H1 (cell line): ENCODE data around the gene ZFP1. TPM values are rescaled to one million over a fixed set of nuclear protein-coding genes. Genes with fewer than 3 reads are reported as not detected.

Experiments used
- CTCF ChIA-PET: fragments of 300-600 bp; sonication (Branson Sonifier 250); formaldehyde crosslinking; loops from one replicate; lab custom pipeline; 2021; ENCODE audit not compliant: partially characterized antibody; lab: Charles Lee
- POLR2A ChIA-PET: fragments of 300-600 bp; sonication (Branson Sonifier 250); formaldehyde crosslinking; loops from one replicate; lab custom pipeline; 2021; ENCODE audit warnings: inconsistent platforms; ENCODE audit not compliant: partially characterized antibody; lab: Charles Lee
- DNase-seq, 2 experiments: peaks; one replicate each; pipeline versions ENCODE4 v3.0.0 to v3.0.0-alpha.2; 2010 to 2022; ENCODE audit warnings: low spot score in 2 of 2, low read depth in 1 of 2, mixed read lengths in 1 of 2
- FAIRE-seq: peaks from 2 replicates; lab custom pipeline; 2011; peaks lifted over from hg19 to GRCh38; lab: Jason Lieb, UNC
- H2AFZ ChIP-seq: 2 replicates; pipeline ENCODE4 v1.8.1; 2012; ENCODE audit warnings: low read length, inconsistent platforms
- H2AK5ac ChIP-seq: 2 replicates; pipeline ENCODE4 v1.6.1; 2013; ENCODE audit warnings: low read depth, low read length
- H2BK120ac ChIP-seq: replicated peaks from 2 replicates; pipeline ENCODE3; 2013; ENCODE audit warnings: low read depth, low read length, inconsistent platforms
- H2BK12ac ChIP-seq: 2 replicates; pipeline ENCODE4 v1.6.1; 2013; ENCODE audit warnings: low read depth, low read length
- H2BK15ac ChIP-seq: 2 replicates; pipeline ENCODE4 v1.6.1; 2013; ENCODE audit warnings: low read length
- H2BK20ac ChIP-seq: 2 replicates; pipeline ENCODE4 v1.6.1; 2013; ENCODE audit warnings: low read length
- H2BK5ac ChIP-seq: 2 replicates; pipeline ENCODE4 v1.6.1; 2013; ENCODE audit warnings: low read depth, low read length
- H3K14ac ChIP-seq: 2 replicates; pipeline ENCODE4 v1.6.1; 2013; ENCODE audit warnings: inconsistent platforms; ENCODE audit not compliant: insufficient read length
- H3K18ac ChIP-seq: 2 replicates; pipeline ENCODE4 v1.6.1; 2013; ENCODE audit warnings: low read length; ENCODE audit errors: extremely low read depth
- H3K23ac ChIP-seq: 2 replicates; pipeline ENCODE4 v1.6.1; 2013; ENCODE audit warnings: inconsistent platforms; ENCODE audit not compliant: insufficient read length
- H3K23me2 ChIP-seq: 2 replicates; pipeline ENCODE4 v1.6.1; 2013; ENCODE audit warnings: low read depth, low read length
- H3K27ac ChIP-seq: 2 replicates; pipeline ENCODE4 v1.6.1; 2011; ENCODE audit warnings: low read depth, low read length, inconsistent platforms
- H3K27me3 ChIP-seq, 4 experiments: replicated peaks in 1 of 4; 1 replicate in 1 of 4; 2 replicates in 3 of 4; pipeline versions ENCODE4 v1.6.1 to v1.8.1; 2011 to 2013; ENCODE audit warnings: low read length in 3 of 4, mild to moderate bottlenecking in 3 of 4, inconsistent platforms in 2 of 4, mixed read lengths in 2 of 4, moderate library complexity in 1 of 4; ENCODE audit not compliant: control insufficient read depth in 3 of 4, insufficient read depth in 3 of 4; ENCODE audit errors: extremely low read depth in 1 of 4
- H3K36me3 ChIP-seq, 4 experiments: 2 replicates each; pipeline versions ENCODE4 v1.6.1 to v1.8.1; 2011 to 2013; ENCODE audit warnings: mild to moderate bottlenecking in 4 of 4, low read length in 3 of 4, moderate library complexity in 2 of 4, control low read depth in 1 of 4, inconsistent platforms in 1 of 4; ENCODE audit not compliant: insufficient read depth in 4 of 4, control insufficient read depth in 2 of 4
- H3K4ac ChIP-seq: replicated peaks from 2 replicates; pipeline ENCODE3; 2013; ENCODE audit warnings: low read length, low read depth, mixed read lengths, inconsistent platforms; ENCODE audit not compliant: insufficient read length
- H3K4me1 ChIP-seq, 4 experiments: replicated peaks in 1 of 4; 1 replicate in 1 of 4; 2 replicates in 3 of 4; pipeline versions ENCODE4 v1.6.1 to v1.8.1; 2011 to 2013; ENCODE audit warnings: low read length in 3 of 4, inconsistent platforms in 2 of 4, mixed read lengths in 1 of 4; ENCODE audit not compliant: insufficient read depth in 4 of 4, control insufficient read depth in 3 of 4
- H3K4me2 ChIP-seq, 2 experiments: 2 replicates each; pipeline versions ENCODE4 v1.6.1 to v1.8.1; 2011 to 2013; ENCODE audit warnings: low read depth in 2 of 2, low read length in 2 of 2, control low read depth in 1 of 2, inconsistent platforms in 1 of 2, mild to moderate bottlenecking in 1 of 2; ENCODE audit not compliant: insufficient read depth in 1 of 2
- H3K4me3 ChIP-seq, 4 experiments: fragments of 200-600, 300-600 bp in 1 of 4; sonication (generic), shearing (Covaris generic), sonication (Bioruptor Twin) in 1 of 4; 2 replicates each; pipeline versions ENCODE4 v1.5.1 to v1.8.1; 2011 to 2016; ENCODE audit warnings: low read length in 4 of 4, low read depth in 3 of 4, control low read depth in 2 of 4, inconsistent platforms in 2 of 4, mild to moderate bottlenecking in 2 of 4, mixed read lengths in 1 of 4, moderate library complexity in 1 of 4; ENCODE audit not compliant: insufficient read depth in 2 of 4; ENCODE audit errors: extremely low read depth in 1 of 4
- H3K56ac ChIP-seq: replicated peaks from 2 replicates; pipeline ENCODE3; 2013; ENCODE audit warnings: low read depth, mild to moderate bottlenecking, mixed read lengths, low read length, inconsistent platforms; ENCODE audit not compliant: insufficient read length
- H3K79me1 ChIP-seq: 2 replicates; pipeline ENCODE4 v1.6.1; 2013; ENCODE audit warnings: low read depth, low read length, control low read depth
- H3K79me2 ChIP-seq, 2 experiments: 2 replicates each; pipeline versions ENCODE4 v1.6.1 to v1.8.1; 2012 to 2013; ENCODE audit warnings: low read length in 2 of 2, mild to moderate bottlenecking in 2 of 2, inconsistent platforms in 1 of 2; ENCODE audit not compliant: insufficient read depth in 2 of 2, control insufficient read depth in 1 of 2
- H3K9ac ChIP-seq, 4 experiments: replicated peaks in 1 of 4; 1 replicate in 1 of 4; 2 replicates in 3 of 4; pipeline versions ENCODE4 v1.6.1 to v1.8.1; 2011 to 2013; ENCODE audit warnings: low read depth in 3 of 4, low read length in 3 of 4, control low read depth in 2 of 4, mild to moderate bottlenecking in 2 of 4, moderate library complexity in 2 of 4, inconsistent platforms in 1 of 4; ENCODE audit errors: extremely low read depth in 1 of 4
- H3K9me3 ChIP-seq, 2 experiments: 2 replicates each; pipeline versions ENCODE4 v1.6.1 to v1.8.1; 2012 to 2013; ENCODE audit warnings: mild to moderate bottlenecking in 2 of 2, moderate library complexity in 2 of 2, control low read depth in 1 of 2, inconsistent platforms in 1 of 2, low read depth in 1 of 2, low read length in 1 of 2, mixed read lengths in 1 of 2; ENCODE audit not compliant: insufficient read depth in 2 of 2
- H4K20me1 ChIP-seq, 2 experiments: replicated peaks in 1 of 2; 2 replicates each; pipeline versions ENCODE3 to v1.8.1; 2011 to 2013; ENCODE audit warnings: inconsistent platforms in 2 of 2, low read length in 2 of 2, mild to moderate bottlenecking in 1 of 2; ENCODE audit not compliant: insufficient read depth in 2 of 2, control insufficient read depth in 1 of 2
- H4K5ac ChIP-seq: 2 replicates; pipeline ENCODE4 v1.6.1; 2013; ENCODE audit warnings: low read length, low read depth, mixed read lengths, inconsistent platforms; ENCODE audit not compliant: insufficient read length
- H4K8ac ChIP-seq: 2 replicates; pipeline ENCODE4 v1.8.0; 2013; ENCODE audit warnings: mild to moderate bottlenecking, moderate library complexity, low read length, inconsistent platforms; ENCODE audit not compliant: insufficient read depth; ENCODE audit errors: extremely low read depth
- H4K91ac ChIP-seq: replicated peaks from 2 replicates; pipeline ENCODE3; 2013; ENCODE audit warnings: low read length, mixed read lengths, inconsistent platforms; ENCODE audit not compliant: insufficient read length
- ASH2L ChIP-seq: fragments of 200-600, 300-600 bp; sonication (generic); IDR thresholded peaks from one replicate; pipeline ENCODE4 v1.7.1; 2017; ENCODE audit warnings: low read length
- CEBPB ChIP-seq: IDR thresholded peaks from 2 replicates; pipeline ENCODE4 v1.6.1; 2012; ENCODE audit warnings: low read depth, low read length
- EP300 ChIP-seq, 2 experiments: IDR thresholded peaks; 1 replicate in 1 of 2; 2 replicates in 1 of 2; pipeline ENCODE4 v1.6.1; 2011 to 2012; ENCODE audit warnings: low read depth in 2 of 2, low read length in 2 of 2, mild to moderate bottlenecking in 2 of 2, borderline replicate concordance in 1 of 2, inconsistent platforms in 1 of 2, moderate library complexity in 1 of 2
- JUN ChIP-seq: IDR thresholded peaks from 2 replicates; pipeline ENCODE4 v1.6.1; 2011; ENCODE audit warnings: low read depth, mild to moderate bottlenecking, improper control_type of control experiment, low read length
- JUND ChIP-seq: IDR thresholded peaks from 2 replicates; pipeline ENCODE4 v1.6.1; 2011; ENCODE audit warnings: mild to moderate bottlenecking, improper control_type of control experiment, low read length
- KDM5A ChIP-seq: fragments of 200-600 bp; IDR thresholded peaks from 2 replicates; pipeline ENCODE4 v1.7.1; 2012; ENCODE audit warnings: mild to moderate bottlenecking, low read length, inconsistent platforms, mixed read lengths
- RAD21 ChIP-seq, 2 experiments: IDR thresholded peaks in 1 of 2; conservative IDR thresholded peaks in 1 of 2; 2 replicates each; pipeline ENCODE4 v1.6.1; 2011; ENCODE audit warnings: low read depth in 2 of 2, low read length in 2 of 2, improper control_type of control experiment in 1 of 2, inconsistent platforms in 1 of 2, mild to moderate bottlenecking in 1 of 2, moderate library complexity in 1 of 2
- RXRA ChIP-seq: IDR thresholded peaks from 2 replicates; pipeline ENCODE4 v1.6.1; 2011; ENCODE audit warnings: low read depth, mild to moderate bottlenecking, low read length, moderate library complexity; ENCODE audit not compliant: insufficient read depth
- WGBS, 2 experiments: shearing (Covaris generic) in 1 of 2; methylation state at CpG; one replicate each; pipeline versions ENCODE4 v1.1.6 to v1.1.7; 2013 to 2015; ENCODE audit warnings: low lambda C conversion rate in 2 of 2, mixed read lengths in 2 of 2, inconsistent platforms in 1 of 2, low coverage in 1 of 2, missing lambda C conversion rate in 1 of 2; ENCODE audit not compliant: insufficient replicate concordance in 2 of 2, insufficient coverage in 1 of 2, insufficient read length in 1 of 2; ENCODE audit errors: extremely low coverage in 1 of 2, missing lambda C conversion rate in 1 of 2; 5-methylcytosine and 5-hydroxymethylcytosine counted together
- polyA plus RNA-seq, 7 experiments: library from polyadenylated mRNA; depleted of rRNA in 3 of 7; stranded (reverse) in 5 of 7; unstranded in 2 of 7; fragments of >200 nt in 5 of 7; fragments of 200-250 nt in 2 of 7; gene quantifications; 1 replicate in 5 of 7; 2 replicates in 1 of 7; 4 replicates in 1 of 7; pipeline versions ENCODE4 v1.2.1 to v1.2.3, GENCODE V29; 2011 to 2013; ENCODE audit warnings: missing spikeins in 2 of 7, mixed read lengths in 2 of 7
- total RNA-seq: library from RNA; stranded (reverse); fragmentation: NEBNext Ultra II Directional; extraction: Animal tissue kit (Norgen Biotek cat#: 25700); gene quantifications from 2 replicates; pipeline ENCODE4 v1.2.1, GENCODE V29; 2021
- TF ChIP-seq, protein P1 (sequence below): IDR thresholded peaks from 2 replicates; pipeline ENCODE4 v1.6.1; 2012; ENCODE audit warnings: inconsistent platforms
- TF ChIP-seq, protein P2 (sequence below), 3 experiments: IDR thresholded peaks; 1 replicate in 2 of 3; 2 replicates in 1 of 3; pipeline versions ENCODE4 v1.5.1 to v1.6.1; 2011; ENCODE audit warnings: low read length in 3 of 3, mild to moderate bottlenecking in 3 of 3, inconsistent platforms in 2 of 3, low read depth in 1 of 3, moderate library complexity in 1 of 3; ENCODE audit not compliant: insufficient read depth in 1 of 3; ENCODE audit errors: control extremely low read depth in 1 of 3

ZFP1 gene
- total and polyA plus RNA-seq, 2 of the 8 experiments (the other 6 are each of a cell fraction or from before 2014, with no cell fraction given): 4.0 to 11.2 TPM

DNA sequence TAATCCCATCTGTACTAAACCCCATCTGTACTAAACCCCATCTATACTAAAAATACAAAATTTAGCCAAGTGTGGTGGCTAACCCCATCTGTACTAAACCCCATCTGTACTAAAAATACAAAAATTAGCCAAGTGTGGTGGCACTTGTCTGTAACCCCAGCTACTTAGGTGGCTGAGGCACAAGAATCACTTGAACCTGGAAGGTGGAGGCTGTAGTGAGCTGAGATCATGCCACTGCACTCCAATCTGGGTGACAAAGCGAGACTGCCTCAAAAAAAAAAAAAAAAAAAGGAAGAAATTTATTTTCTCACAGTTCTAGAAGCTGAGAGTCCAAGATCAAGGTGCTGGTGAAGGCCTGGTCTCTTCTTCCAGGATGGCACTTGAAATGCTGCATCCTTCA is 12.1 kb downstream of the ZFP1 start:
- no peak overlapping the region for H4K91ac ChIP-seq
- peaks cover 5% of the 10 kb centered on the region; the same call in 1 of the 2 replicates for H3K79me1 ChIP-seq
- no peaks in the 10 kb centered on the region for H3K23me2 ChIP-seq
- peaks cover 0 to 15% (median 2%) of the 10 kb centered on the region in 4 experiments; a peak in 4 of 8 replicates for H3K36me3 ChIP-seq
- no peak overlapping the region for H2BK12ac ChIP-seq
- no peak overlapping the region for H2BK15ac ChIP-seq
- CTCF ChIA-PET: no interaction called here
- no peak overlapping the region for H3K4me2 ChIP-seq
- no peak overlapping the region for H2BK5ac ChIP-seq
- H3K4ac ChIP-seq: no peak overlapping the region
- H3K56ac ChIP-seq: no peak overlapping the region
- H4K5ac ChIP-seq: no peak overlapping the region
- no peak overlapping the region for H3K14ac ChIP-seq
- no peak overlapping the region for H3K23ac ChIP-seq
- POLR2A ChIA-PET: interaction anchor here (1.8 kb wide), 1 partner anchor 11 kb away, joined by 5 read pairs; no protein-coding TSS in a partner anchor
- no peaks in the 10 kb centered on the region; a peak in 2 of 4 replicates for H3K9me3 ChIP-seq
- no peak overlapping the region for H4K8ac ChIP-seq
- H3K4me1 ChIP-seq: no peaks in the 10 kb centered on the region
- no peak overlapping the region for H2AFZ ChIP-seq
- H2BK120ac ChIP-seq: no peak overlapping the region
- H2BK20ac ChIP-seq: no peak overlapping the region
- no peaks in the 10 kb centered on the region for H4K20me1 ChIP-seq
- no peaks in the 10 kb centered on the region for H3K27me3 ChIP-seq
- H3K27ac ChIP-seq: no peak overlapping the region
- FAIRE-seq: no peak
- H3K18ac ChIP-seq: no peak overlapping the region
- peaks cover 0 to 26% of the 10 kb centered on the region in 2 experiments; a peak in 2 of 4 replicates for H3K79me2 ChIP-seq
- WGBS, 2 experiments: no CpG with 5 or more reads among the region's 1 CpG
- H3K9ac ChIP-seq: no peak overlapping the region
- DNase-seq: no peak
- H2AK5ac ChIP-seq: no peak overlapping the region
- H3K4me3 ChIP-seq: no peak overlapping the region
- TF ChIP-seq RXRA (no peak), EP300 (IDR thresholded peaks at IDR 0.05; ENCODE audit: borderline replicate concordance in 1 of 2, low read depth in 2 of 2, low read length in 2 of 2) (no peak), CEBPB (no peak), RAD21 (IDR thresholded peaks at IDR 0.05 in 1 of 2, conservative IDR thresholded peaks at IDR 0.05 in 1 of 2; ENCODE audit: low read depth in 2 of 2, low read length in 2 of 2) (no peak), KDM5A (no peak), JUND (no peak), ASH2L (no peak), JUN (no peak)
- TF ChIP-seq, protein P1, sequence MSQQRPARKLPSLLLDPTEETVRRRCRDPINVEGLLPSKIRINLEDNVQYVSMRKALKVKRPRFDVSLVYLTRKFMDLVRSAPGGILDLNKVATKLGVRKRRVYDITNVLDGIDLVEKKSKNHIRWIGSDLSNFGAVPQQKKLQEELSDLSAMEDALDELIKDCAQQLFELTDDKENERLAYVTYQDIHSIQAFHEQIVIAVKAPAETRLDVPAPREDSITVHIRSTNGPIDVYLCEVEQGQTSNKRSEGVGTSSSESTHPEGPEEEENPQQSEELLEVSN: no peak
- TF ChIP-seq, protein P2, sequence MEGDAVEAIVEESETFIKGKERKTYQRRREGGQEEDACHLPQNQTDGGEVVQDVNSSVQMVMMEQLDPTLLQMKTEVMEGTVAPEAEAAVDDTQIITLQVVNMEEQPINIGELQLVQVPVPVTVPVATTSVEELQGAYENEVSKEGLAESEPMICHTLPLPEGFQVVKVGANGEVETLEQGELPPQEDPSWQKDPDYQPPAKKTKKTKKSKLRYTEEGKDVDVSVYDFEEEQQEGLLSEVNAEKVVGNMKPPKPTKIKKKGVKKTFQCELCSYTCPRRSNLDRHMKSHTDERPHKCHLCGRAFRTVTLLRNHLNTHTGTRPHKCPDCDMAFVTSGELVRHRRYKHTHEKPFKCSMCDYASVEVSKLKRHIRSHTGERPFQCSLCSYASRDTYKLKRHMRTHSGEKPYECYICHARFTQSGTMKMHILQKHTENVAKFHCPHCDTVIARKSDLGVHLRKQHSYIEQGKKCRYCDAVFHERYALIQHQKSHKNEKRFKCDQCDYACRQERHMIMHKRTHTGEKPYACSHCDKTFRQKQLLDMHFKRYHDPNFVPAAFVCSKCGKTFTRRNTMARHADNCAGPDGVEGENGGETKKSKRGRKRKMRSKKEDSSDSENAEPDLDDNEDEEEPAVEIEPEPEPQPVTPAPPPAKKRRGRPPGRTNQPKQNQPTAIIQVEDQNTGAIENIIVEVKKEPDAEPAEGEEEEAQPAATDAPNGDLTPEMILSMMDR (IDR thresholded peaks at IDR 0.05; ENCODE audit: control extremely low read depth in 1 of 3, insufficient read depth in 1 of 3, low read depth in 1 of 3, low read length in 3 of 3): no peak
